ENCODE data around the gene FN1.
"Not testable (repeated sequence)": the region's sequence is repeated elsewhere in the genome, so short reads cannot be mapped to it uniquely, and the experiment has no call there.

The FN1 gene

GRCh38 chr2:215421859-215422461, 13.9 kb downstream of the FN1 start:
- DNase-seq = no peak

- DNase-seq = no peak
These were observed 15.4 kb downstream of the FN1 start for GRCh38 chr2:215420471-215420935.

GRCh38 chr2:215419769-215420470, 15.9 kb downstream of the FN1 start:
- DNase-seq = no peak

- DNase-seq = no peak
These were observed 16.8 kb downstream of the FN1 start for GRCh38 chr2:215419113-215419512.

GRCh38 chr2:215418064-215418963, 17.6 kb downstream of the FN1 start:
- DNase-seq = no peak

- DNase-seq = no peak
These were observed 18.4 kb downstream of the FN1 start for GRCh38 chr2:215417400-215417951.

- no peak for DNase-seq
These were observed 19.2 kb downstream of the FN1 start for GRCh38 chr2:215416656-215417055.

- no peak for DNase-seq
These were observed 19.9 kb downstream of the FN1 start for GRCh38 chr2:215415820-215416577.

GRCh38 chr2:215415218-215415617, 20.6 kb downstream of the FN1 start:
- DNase-seq = no peak

- no peak for DNase-seq
These were observed 21.2 kb downstream of the FN1 start for GRCh38 chr2:215414674-215415073.

GRCh38 chr2:215413974-215414373, 21.9 kb downstream of the FN1 start:
- no peak for DNase-seq

- no peak for DNase-seq
These were observed 22.4 kb downstream of the FN1 start for GRCh38 chr2:215413484-215413777.

- no peak for DNase-seq
These were observed 23.7 kb downstream of the FN1 start for GRCh38 chr2:215411941-215412743.

GRCh38 chr2:215410932-215411285, 25.0 kb downstream of the FN1 start:
- no peak for DNase-seq

GRCh38 chr2:215410181-215410931, 25.5 kb downstream of the FN1 start:
- DNase-seq = not testable (repeated sequence)

- no peak for DNase-seq
These were observed 26.3 kb downstream of the FN1 start for GRCh38 chr2:215409331-215410127.

- not testable (repeated sequence) for DNase-seq
These were observed 27.4 kb downstream of the FN1 start for GRCh38 chr2:215408441-215408840.

GRCh38 chr2:215407590-215408264, 28.1 kb downstream of the FN1 start:
- no peak for DNase-seq

GRCh38 chr2:215407061-215407460, 28.8 kb downstream of the FN1 start:
- DNase-seq = no peak
